22Rv1 (cell line): Measurements from ENCODE around the gene CEBPZ.
"Not testable (repeated sequence)": the region's sequence is repeated elsewhere in the genome, so short reads cannot be mapped to it uniquely, and the experiment has no call there.

Experiments used
- H3K27ac ChIP-seq: fragments of 450-650 bp; 2 replicates; pipeline ENCODE4 v1.5.1; 2017
- CTCF ChIP-seq: fragments of 450-650 bp; IDR thresholded peaks from 2 replicates; pipeline ENCODE4 v1.5.1; 2017; ENCODE audit warnings: mild to moderate bottlenecking
- ZFX ChIP-seq: fragments of 450-650 bp; IDR thresholded peaks from 2 replicates; pipeline ENCODE4 v1.6.1; 2017; ENCODE audit warnings: antibody characterized with exemption, borderline replicate concordance

Gene CEBPZ

GRCh38 chr2:37215250-37215649, 16.1 kb downstream of the CEBPZ start:
- no peak for TF ChIP-seq ZFX
- no peak for TF ChIP-seq CTCF
- peak overlapping the region; percentile 23 for H3K27ac ChIP-seq

- no peak overlapping the region for H3K27ac ChIP-seq
These were observed 19.5 kb downstream of the CEBPZ start for GRCh38 chr2:37211939-37212338.

GRCh38 chr2:37211212-37211611, 20.2 kb downstream of the CEBPZ start:
- H3K27ac ChIP-seq, result no peak overlapping the region
- TF ChIP-seq CTCF, result no peak
- no peak for TF ChIP-seq ZFX

More at GRCh38 chr2:37211939-37212338, 19.5 kb downstream of the CEBPZ start:
- TF ChIP-seq CTCF, result no peak
- no peak for TF ChIP-seq ZFX

GRCh38 chr2:37206760-37207159, 24.6 kb downstream of the CEBPZ start:
- H3K27ac ChIP-seq, result not testable (repeated sequence)

GRCh38 chr2:37205689-37206341, 25.6 kb downstream of the CEBPZ start:
- no peak for TF ChIP-seq CTCF
- TF ChIP-seq ZFX, result no peak
- H3K27ac ChIP-seq, result no peak overlapping the region

GRCh38 chr2:37205071-37205661, 26.2 kb downstream of the CEBPZ start:
- not testable (repeated sequence) for H3K27ac ChIP-seq

GRCh38 chr2:37203708-37204107, 27.7 kb downstream of the CEBPZ start:
- TF ChIP-seq ZFX, result no peak
- no peak for TF ChIP-seq CTCF
- H3K27ac ChIP-seq, result no peak overlapping the region

- no peak overlapping the region for H3K27ac ChIP-seq
- TF ChIP-seq ZFX (no peak), CTCF (no peak)
These were observed 29.6 kb downstream of the CEBPZ start for GRCh38 chr2:37201766-37202165.
